Upper lobe of left lung (tissue), 4 donors: ENCODE data around the gene PCDH1.

ENCODE experiments used
- CTCF ChIP-seq, 6 experiments: fragments of 450-650 bp in 4 of 6; fragments of 200-600 bp in 2 of 6; sonication (generic) in 2 of 6; IDR thresholded peaks; one replicate each; pipeline ENCODE4 v1.5.1; 2016 to 2019; ENCODE audit warnings: antibody characterized with exemption in 6 of 6
- EP300 ChIP-seq, 4 donors: sonication (generic); formaldehyde crosslinking; IDR thresholded peaks; one replicate each; pipeline ENCODE4 v1.5.1; 2017; ENCODE audit warnings: antibody characterized with exemption in 4 of 4, control low read depth in 2 of 4
- POLR2A ChIP-seq, 4 donors: fragments of 450-650 bp; IDR thresholded peaks; one replicate each; pipeline ENCODE4 v1.5.1; 2016 to 2017; ENCODE audit warnings: antibody characterized with exemption in 4 of 4, mild to moderate bottlenecking in 2 of 4
- POLR2AphosphoS5 ChIP-seq, 2 donors: sonication (generic); formaldehyde crosslinking; IDR thresholded peaks; one replicate each; pipeline ENCODE4 v1.5.1; 2017; ENCODE audit warnings: antibody characterized with exemption in 2 of 2

- TF ChIP-seq CTCF (IDR thresholded peaks at IDR 0.05) (no peak), EP300 (IDR thresholded peaks at IDR 0.05) (no peak), POLR2A (IDR thresholded peaks at IDR 0.05) (no peak), POLR2AphosphoS5 (IDR thresholded peaks at IDR 0.05) (no peak)
Measured at GRCh38 chr5:141870871-141871270, 7.3 kb downstream of the PCDH1 start.
